NCI-H2171 treated with DMSO at 0.1 percent for 48 hours (cell line): ENCODE data around the gene VSX1.

ENCODE experiments used
- DNase-seq: peaks from one replicate; lab custom pipeline; 2025; lab: John Stamatoyannopoulos, UW

The VSX1 gene

DNA sequence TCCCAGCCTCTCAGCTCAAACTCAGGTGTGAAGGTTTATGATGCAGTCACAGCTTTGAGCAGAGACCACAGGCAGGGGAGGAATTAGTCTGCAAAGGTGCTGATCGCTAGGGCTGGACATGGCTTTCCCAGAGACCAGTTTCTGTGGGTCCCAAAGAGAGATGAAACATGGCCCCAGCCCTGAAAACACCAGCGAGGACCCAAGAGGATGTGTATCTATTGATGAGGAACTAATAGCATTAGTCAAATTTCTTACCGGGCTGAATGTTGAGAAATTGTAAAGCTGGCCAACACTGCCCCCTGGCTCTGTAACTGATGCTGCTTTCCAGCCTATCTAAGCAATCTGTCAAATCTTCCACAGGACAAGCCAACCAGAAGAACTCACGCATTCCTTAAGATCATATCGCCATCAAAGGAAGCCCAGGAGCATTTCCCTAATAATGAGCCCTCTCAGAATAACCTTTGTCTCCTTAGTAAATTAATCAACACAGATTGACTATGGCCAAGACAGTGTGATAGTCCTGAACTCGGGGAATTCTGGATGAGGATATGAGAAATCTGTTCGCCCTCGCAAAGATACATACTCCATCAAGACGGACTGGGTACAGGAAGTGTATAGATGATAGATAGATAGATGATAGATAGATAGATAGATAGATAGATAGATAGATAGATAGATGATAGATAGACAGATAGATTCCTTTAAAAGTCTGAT, 16.2 kb downstream of the VSX1 start:
- DNase-seq, result peak; percentile 68

DNA sequence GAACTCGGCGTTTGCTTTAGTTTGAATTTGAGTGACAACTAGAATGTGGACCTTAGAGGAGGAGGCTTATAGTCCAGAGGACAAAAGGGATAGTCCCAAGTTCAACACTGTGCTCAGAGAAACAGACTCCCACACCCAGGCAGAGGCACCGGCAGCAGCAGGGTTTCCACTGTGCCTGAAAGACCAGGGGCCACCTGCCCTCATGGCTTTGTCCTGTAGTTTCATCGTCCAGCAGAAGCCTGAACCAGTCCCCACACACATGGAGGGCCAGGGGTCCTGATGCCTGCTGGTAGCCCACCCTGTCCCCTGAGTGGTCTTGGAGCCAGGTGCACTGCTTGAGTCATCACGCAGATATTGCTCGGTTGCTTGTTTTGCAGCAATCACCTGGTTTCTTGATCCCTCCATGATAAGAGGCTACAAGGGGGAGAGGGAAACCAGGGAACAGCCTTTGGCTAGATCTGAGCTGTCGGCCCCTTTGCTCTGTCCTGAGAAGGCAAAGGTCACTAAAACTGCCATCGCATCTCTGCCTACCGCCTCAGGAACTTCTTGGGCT, 16.8 kb downstream of the VSX1 start:
- DNase-seq, result no peak

DNA sequence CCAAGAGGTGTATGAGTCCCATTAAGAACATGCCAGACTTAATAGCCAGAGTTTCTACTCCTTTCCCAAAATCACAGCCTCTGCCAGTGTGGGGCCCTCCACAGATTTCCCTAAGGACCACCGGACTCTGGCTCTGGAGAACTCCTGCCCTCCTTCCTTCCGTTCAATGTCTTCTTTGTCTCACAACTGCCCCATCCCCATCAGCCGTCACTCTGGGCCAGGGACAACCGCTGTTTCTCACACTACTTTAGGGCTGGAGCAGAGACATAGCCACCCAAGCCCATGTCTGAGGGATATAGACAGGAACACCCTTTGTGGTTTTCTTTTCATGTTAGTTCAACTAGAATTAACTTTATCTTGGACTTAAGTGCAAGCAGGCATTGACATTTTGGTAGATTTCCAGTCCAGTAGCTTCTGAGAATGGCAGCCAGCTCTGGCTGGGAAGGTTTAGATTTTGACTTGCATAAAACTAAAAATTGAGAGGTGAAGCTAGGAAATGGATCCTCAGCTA, 17.3 kb downstream of the VSX1 start:
- DNase-seq, result no peak

DNA sequence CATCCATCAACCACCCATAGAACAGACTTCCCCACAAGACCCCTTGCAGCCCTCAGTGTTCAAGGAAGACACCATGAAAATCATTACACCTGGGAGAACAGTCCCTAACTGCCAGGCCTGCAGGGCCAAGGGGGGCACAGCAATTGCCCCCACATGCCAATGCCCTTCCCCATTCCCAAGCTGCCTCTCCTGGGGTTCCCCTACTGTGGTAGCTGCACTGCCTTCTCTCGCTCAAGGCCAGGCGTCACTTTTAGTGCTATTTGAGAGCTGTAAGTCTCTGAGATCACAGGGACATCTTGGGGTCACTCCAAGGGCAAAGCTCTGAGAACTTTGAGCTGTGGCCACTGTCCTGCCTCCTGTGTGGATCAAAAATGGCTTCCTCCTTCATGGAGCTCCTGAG, 18.0 kb downstream of the VSX1 start:
- no peak for DNase-seq

DNA sequence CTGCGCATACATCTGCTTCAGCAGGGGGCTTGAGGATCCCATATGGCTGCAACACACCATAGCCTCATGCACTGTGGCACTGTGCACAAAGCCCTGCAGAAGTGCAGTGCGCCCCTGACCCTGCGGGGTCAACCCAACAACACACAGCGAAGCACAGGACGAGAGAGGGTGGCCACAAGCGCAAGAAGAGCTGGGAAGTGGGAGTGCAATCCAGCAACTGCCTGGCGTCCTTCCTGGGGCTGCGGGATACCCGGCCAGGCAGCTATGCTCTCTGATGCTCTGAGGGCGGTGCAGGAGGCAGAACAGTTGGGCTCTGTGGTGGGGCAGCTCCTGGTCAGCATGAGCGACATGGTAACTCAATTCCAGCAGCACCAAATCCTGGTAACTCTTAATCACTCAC, 18.4 kb downstream of the VSX1 start:
- DNase-seq, result no peak

DNA sequence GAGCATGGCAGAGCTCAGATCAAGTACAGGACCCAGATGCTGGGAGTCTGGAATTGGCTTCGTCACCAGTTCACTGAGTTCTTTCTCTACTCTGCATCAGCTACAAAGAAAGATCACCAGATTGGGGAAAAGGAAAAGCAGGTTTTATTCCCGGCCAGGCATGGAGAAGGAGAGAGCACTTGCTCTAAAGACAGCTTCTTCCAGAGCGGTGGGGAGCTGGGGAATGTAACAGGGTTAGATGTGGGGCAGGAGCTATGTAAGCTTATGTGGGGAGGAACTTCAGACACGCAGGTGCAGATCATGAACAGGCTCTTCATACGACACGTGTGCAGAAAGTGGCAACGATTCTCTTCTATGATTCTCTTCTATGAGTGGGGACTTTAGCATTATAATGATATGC, 19.1 kb downstream of the VSX1 start:
- DNase-seq, result no peak

DNA sequence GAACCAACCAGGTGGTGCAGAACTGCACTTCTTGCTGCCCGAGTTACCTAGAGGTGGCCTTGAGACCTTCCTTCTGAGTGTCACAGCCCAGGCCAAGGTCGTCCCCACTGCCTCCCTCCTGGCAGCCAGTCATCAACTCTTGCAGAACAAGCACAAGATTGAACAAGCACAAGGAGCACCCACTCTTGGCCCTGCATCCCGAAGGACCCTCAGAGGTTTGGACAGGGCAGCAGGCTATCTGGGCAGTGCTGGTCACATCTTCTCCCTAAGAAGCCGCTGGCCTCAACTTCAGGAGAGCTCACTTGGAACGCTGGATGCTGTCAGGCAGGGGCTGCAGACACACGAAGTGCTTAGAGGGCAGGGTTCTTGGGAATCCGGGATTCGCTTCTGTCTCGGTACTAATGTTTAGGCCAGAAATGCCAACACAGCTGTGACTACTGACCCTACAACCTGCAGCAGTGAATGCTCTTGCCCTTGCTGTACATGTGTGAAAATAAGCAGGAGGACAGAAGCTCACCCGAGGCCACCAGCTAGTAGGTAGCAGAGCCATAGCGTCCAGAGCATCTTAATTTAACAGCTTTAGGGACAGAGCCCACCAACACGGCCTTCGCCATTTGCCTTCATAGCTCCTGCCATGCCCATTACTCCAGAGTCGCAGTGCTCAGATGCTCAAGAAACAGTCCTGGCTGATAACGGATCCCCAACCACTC, 20.0 kb downstream of the VSX1 start:
- no peak for DNase-seq

DNA sequence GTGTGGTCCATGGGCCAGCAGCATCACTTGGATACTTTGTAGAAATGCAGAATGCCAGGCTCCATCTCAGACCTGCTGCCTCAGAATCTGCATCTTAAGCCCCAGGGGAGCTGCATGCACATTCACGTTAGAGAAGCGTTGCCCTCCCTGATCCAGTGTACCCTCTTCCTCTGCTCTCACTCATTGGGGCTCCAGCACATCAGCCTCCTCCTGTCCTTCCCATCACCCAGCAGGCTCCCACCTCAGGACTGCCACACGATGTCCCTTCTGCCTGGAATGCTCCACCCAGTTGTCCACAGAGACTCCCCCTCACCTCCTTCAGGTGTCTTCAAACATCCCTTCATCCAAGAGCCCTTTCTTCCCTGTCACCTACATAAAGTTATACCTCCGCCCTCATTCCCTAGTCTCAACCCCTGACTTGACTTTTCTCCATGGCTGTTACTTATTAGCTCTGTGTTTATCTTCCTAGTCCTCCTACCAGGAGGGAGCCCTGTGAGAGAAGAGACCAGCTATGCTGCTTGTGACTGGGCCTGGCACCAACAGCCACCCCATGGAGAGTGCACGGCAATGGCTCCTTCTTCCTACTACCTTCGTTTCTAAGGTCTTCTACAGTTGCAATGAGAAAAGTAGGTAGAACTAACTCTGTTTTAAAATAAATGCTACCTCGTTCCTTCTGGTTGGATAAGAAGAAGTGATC, 20.7 kb downstream of the VSX1 start:
- no peak for DNase-seq

DNA sequence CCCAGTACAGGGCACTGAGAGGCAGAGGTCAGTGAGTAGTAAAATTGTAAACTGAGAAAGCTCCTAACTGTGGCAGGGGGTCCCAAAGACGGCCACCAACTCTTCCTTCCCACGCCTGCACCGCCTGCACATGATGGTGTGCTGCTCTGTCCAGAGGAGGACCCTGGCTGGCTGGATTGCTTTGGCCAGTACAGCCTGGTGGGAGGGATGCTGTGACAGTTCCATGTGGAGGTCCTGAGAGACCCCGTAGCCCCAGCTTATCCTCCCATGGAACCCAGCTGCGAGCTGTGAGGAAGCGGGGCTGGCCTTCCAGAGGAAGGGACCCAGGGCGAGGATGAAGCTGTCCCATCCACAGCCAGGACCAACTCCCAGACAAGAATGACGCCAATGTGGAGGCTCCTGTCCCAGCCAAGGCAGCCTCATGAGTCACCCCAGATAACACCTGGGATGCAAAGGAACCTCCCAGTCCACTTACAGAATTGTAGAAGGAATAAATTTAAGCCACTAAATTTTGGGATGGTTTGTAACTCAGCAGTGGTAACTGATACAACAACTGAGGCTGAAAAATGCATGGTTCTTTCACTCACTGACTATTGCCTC, 22.0 kb downstream of the VSX1 start:
- DNase-seq, result no peak

DNA sequence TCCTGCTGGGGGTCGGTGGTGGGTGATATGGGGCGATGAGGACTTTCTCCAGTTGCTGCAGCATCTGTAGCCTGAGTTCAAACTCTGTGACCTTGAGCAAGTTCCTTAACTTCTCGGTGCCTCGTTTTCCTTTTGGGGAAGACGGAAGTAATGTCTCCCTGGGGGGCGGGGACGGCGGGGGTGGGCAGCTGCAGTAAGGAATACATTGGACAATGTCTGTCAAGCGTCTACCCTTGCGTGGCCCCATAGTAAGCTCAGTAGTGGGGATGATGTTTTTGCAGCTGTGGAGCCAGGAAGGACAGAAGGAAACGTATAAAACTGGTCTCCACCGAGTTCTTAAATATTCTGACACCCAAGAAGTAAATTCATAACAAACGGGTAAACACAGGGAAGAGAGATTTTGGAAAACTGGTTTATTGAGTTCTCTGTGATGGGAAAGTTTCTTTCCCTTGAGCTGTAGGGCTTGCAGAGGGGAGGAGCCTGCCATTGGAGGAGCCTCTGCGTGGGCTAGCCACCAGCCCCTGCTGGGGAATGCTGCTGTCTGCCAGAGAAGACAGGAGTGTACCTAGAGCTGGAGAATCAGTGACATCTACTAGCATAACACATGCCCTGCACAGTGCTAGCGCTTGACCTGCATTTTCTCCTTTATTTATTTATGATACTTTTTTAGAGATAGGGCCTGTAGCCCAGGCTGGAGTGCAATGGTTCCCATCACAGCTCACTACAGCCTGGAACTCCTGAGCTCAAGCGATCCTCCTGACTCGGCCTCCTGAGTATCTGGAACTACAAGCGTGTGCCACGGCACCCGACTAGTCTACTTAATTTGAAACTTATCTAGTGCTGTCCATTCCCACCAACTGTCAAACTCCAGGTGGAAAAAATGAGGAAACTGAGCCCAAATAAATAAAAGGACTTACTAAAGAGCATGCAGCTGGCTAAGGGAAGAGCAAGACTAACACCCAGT, 22.8 kb downstream of the VSX1 start:
- DNase-seq, result no peak

DNA sequence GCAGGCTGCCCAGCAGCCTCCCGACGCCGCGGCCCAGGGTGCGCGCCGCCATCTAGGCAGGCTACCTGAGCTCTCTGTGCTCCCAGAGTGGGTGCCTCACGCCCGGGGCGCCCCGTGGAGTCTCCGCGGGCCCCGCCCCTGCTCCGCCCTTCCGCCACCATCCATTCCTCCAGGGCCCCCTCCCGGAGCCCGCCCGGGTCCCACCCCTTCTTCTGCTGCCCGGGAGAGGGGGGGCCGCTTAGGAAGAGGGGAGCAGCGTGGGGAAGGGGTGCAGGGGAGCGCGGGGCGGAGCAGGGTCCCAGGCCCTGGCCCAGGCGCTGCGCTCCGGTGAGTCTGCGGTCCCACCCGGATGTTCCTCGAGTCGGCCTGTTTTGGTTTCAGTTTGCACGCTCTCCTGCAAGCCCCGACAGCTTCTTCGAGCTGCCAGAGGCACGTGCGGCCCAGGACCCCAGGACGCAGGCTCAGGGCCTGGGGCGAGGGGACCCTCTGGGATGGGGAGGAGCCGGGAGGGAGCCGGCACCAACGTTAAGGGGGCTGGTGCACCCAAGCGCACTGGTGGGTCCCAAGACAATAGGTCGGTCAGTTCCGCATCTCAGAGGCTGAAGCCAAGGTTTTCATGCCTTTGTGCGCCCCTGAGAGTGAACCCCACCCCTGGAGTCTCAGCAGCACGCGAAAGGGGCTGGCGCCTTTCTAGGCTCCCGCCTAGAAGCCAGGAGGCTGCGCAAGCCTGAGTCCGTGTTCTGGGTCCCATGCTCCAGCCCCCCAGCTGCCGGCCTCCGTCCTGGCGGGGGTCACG, 23.7 kb downstream of the VSX1 start, which contains the start of gene ACSS1:
Gene ACSS1, minus strand, starts transcription at position 89 of the 796 bp plus-strand sequence. Its CDS starts 37 bp downstream, at position 52.
- DNase-seq, result peak; percentile 46

DNA sequence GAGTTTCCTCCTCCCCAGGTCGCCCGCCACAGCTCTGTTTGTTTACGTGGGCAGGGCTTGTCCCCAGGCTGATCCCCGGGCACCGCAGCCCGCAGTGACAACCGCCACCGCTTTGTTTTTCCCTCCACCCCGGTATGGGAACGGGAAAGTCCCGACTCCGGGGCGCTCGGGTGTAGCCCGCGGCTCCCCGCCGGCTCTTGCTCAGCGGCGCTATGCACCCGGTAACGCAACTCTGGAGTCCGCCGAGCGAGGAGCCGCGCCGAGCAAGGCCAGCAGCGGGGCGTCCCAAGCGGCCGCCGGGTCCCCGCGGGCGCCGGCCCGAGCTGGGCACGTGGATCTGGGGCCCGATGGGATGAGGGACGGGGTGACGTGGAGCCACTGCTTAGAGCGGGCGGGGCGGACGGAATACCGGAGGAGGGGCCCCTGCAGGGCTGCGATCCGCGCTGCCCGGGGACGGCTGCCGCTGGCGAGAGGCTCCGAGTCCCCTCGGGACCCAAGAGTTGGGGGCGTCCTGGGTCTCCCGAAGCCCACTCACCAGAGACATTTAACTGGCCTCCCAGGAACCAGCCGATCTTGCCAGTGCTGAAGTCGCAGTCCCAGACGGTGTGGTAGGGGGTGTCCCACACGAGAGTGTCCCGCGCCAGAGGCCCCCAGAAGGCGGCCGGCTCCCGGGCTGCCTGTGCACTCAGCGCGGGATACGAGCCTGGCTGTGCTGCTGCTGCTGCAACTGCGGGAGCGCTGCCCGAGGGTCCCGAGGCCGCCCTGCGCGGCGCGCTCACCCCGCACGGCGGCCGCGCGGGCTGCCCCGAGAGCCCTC, 24.5 kb downstream of the VSX1 start:
- peak; percentile 60 for DNase-seq

DNA sequence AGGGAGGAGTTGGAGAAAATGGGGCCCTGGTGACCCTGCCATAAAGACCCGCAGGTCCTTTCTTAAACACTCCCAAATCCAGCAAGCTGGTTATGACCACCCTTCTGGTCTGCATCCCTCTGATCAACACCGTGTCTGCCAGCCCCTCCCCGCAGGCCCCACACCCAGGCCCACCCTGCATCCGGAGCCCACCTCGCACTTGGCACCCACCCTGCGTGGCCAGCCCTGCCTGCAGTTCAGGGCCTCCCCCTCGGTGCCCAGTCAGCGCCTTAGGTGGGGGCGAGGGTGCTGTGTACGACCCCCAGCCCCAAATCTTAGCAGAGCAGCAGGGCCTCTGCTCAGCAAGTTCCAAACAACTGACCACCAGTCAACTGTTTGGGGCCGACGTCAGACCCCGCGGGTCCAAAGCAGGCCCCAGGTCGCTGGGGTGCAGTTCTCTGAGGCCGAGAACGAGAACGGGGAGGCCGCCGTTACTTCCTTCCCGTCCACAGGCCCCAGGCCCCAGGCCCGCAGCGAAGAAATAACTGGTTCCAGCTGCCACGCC, 25.2 kb downstream of the VSX1 start:
- DNase-seq, result no peak

DNA sequence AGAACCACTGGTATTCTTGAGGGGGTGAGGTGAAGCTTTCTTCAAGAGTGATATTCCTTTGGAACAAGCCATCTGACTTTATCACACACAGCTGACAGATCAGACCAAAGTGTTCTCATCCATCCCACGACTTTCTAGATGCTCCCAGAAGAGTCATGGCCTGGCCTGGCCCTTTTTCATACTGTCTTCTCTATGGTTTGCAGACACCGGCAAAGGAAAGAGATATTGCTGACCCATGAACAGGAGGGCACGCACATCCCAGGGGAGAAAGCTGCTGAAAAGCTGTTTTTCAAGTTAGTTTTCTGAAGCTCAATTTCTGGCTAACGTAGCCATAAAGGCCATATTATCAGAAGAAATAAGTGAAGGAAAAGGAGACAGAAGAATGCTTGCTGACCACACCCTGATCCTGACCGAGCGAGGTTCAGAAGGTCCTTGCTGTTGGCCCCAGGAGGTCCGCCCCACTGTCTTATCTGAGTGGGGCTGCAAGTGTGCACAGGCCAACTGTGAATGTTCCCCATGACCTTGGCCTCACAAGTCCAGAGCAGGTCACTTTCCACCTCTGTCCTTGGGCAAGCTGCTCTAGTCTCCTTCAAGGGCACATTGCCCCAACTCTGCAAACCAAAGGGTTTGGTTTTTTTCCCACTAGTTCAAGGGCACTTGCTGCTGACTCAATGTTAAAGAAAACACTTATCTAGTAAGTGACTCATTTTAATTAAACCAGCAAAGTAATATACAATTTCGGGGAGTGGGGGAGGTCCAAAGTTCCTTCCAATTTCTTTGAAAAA, 26.0 kb downstream of the VSX1 start:
- no peak for DNase-seq

DNA sequence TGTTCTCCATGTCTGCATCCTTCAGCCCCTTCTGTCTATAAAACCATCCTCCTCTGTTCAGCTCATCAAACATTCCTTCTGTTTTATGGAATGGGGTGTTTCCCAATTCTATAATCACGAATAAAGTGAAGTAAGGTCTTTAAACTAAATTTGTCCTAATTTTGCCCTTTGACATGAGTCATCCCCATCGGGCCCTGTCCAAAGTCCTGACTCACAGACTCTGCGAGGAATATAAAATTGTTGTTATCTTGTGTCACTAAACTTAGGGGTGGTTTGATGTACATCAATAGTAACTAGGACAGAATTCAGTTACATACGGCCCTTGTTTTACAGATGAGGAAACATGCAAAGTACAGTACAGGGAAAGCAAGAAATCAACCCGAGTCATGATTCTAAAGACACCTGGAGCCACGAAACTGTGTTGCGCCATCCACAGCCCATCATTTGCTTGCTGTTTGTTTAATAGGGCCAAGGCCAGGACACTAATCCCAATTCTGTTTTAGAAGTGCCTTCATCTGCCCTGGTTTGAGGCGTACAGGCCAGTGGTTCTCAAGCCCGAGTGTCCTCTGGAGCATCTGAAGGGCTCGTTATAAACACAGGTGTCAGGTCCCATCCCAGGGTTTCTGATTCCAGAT, 26.8 kb downstream of the VSX1 start:
- no peak for DNase-seq

DNA sequence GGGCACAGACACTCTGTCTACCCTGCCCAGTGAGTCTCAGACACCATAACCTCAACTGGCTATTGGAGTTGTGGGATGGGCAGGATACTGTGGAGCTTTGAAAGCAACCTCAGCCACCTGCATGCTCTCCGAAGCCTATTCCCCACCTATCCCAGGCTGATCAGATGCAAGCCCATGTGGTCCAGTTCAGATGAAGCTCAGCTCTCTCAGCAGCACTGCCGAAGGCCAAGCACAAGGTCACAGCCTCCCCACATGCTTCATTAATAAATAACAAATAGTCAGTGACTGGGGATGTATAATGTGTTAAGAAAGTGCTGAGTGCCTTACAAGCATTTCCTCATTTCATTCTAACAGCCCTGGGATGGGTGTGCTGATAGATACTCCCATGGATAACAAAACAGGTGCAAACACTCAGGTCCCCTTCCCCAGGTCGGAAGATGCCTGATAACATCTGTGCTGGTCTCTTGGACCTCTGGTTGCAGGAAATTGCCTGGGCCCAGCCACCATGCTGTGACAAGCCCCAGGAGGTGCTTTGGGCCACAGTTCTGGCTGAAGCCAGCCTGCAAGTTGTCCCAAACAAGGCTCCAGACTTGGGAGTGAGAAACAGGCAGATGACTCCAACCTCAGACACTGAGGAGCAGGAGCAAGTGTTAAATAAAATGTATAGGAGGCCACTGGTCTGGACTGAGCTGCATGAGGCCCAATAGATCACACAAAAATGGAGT, 27.7 kb downstream of the VSX1 start:
- DNase-seq, result no peak
